TTC549 (cell line): ENCODE measurements around the gene APOBEC2.
A peak's percentile ranks its signal among the peaks of the same experiment; 100 is the strongest.

Experiments
- FAIRE-seq: peaks from 2 replicates; lab custom pipeline; 2012; peaks lifted over from hg19 to GRCh38; lab: Jason Lieb, UNC

Gene APOBEC2

DNA sequence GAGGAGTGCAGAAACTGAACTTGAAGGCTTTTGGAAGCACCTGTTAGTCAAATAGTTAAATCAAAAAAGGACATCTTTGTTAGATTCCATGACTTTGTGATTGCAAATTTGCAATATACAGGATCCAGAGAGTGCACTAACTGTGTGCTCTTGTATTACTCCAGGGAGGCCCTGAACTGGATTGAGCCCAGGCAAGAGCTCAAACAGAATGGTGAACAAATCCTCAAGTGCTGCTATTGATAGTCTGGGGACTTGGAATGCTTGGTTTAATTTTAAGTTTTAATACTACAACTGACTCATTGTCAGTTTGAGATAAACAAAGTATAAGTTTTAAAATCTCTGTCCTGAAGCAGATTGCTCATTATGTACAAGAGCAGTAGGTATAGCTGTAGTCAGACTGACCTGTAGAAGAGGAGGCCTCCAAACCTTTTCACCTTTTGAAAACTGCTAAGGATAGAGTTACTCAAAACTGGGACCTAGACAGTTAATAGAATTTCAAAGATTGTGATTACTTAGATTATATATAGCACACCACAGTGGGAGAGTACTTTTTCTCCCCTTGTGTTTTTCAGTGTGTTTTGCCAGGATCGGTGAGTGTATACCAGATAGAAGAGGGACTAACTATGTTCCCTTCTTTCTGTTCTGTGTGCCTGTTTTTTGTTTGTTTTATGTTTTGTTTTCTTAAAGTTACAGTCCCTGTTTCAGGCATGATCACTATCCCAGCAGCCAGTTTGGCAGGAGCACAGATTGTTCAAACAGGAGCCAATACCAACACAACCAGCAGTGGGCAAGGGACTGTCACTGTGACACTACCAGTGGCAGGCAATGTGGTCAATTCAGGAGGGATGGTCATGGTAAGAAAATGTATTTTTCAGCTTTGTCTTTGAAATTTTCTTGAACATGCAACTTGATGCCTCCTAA lies 38.1 kb downstream of the APOBEC2 start:
- no peak for FAIRE-seq

GRCh38 chr6:41092421-41093140 lies 39.6 kb downstream of the APOBEC2 start:
- FAIRE-seq: peak; percentile 62

DNA sequence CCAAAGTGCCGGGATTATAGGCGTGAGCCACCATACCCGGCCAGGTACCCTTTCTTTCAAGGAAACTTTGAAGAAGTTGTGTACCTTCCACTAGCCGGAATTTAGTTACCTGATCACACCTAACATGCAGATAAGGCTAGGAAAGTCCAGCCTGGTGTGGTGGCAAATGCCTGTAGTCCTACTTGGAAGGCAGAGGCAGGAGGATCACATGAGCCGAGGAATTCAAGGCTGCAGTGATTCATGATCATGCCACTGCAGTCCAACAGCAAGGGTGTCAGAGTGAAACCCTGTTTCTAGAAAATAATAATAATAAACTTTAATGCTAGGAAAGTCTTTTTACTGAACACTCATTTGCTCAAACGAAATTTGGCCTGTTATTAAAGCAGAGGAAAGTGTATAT lies 40.7 kb downstream of the APOBEC2 start:
- FAIRE-seq: no peak

DNA sequence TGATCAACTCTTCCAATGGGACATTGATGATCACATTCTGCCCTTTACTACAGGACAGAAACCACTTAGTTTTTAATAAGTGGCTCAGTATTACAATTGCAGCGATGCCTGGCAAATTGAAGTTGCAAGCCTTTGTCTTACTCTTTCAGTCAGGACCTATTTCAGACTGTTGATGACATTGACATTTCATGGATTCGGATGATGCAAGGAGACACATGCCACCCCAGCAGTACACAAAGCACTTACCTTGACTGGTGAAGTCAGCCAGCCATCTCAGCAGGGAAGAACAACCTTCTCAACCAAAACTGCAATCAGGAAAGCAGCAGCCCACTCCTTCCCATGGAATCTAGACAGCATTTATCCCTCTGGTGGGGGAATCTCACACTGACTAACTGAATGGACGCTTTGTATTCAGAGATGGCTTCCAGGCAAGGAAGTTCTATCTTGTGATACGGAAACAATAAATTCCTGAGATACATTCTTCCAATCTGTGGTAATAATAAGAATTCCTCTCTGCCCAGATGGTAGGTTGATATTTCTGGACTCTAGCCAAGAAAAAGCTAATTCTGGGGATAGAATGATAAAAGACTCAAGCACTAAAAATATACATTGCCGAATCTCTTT lies 44.6 kb downstream of the APOBEC2 start:
- no peak for FAIRE-seq

DNA sequence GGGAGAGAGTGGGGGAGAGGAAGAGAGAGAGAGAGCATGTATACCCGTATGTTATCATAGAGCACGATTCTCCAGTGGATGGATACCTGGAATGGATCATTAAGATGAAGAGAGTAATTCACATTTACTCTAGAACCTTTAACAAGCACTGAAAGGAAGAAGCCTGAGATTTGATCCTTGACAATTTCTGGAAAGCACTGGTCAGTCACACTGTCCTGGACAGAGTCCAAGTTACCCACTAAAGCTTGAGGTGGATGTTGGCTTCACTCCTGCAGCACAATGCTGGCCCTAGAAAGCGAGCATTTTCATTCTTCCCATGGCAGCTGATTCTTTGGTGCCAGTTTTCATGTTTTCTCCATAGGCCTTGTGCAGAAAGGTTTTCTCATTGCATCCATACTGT lies 45.4 kb downstream of the APOBEC2 start:
- no peak for FAIRE-seq

DNA sequence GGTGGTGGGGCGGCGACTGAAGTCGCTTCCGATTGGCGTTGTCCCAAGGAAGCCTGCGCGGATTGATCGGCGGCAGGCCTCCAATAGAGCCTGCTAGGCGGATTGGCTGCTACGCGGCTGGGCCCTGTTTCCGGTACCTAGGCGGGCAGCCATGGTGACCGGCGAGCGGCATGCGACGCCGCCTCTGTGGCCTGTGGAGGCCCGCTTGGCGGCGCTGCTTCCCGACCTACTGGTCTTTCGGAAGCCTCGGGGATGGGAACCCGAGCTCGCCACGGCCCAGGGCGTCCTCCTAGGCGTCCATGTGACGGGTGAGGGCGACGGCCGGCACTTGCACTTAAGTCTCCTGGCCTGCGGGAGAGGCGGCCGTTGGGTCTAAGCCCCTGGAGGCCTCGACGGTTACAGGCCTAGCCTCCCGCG lies 47.9 kb downstream of the APOBEC2 start:
- no peak for FAIRE-seq

DNA sequence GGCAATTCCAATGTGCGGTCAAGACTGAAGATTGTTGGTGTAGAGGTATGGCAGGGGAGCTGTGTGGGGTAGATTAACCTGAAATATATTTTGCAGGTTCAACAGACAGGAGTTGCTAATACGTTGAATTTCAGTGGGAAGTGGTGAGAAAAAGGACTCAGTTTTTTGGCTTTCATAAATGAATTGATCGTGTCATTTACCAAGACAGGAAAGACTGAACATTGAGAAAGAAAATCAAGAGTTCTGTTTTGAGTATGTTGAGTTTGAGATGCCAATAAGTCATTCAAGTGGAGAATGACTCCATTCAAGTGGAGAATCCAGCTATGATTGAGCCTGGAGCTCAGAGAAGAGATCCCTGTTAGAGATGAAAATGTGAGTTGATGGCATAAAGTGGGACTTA lies 50.8 kb downstream of the APOBEC2 start:
- FAIRE-seq: no peak

- no peak for FAIRE-seq
These were observed 58.0 kb downstream of the APOBEC2 start for GRCh38 chr6:41111017-41111416.
